GM10266 (cell line): ENCODE data around the gene CNPY4.

Experiments
- DNase-seq: peaks from one replicate; pipeline ENCODE4 v3.0.0; 2012; ENCODE audit errors: extremely low spot score
- CTCF ChIP-seq: IDR thresholded peaks from 2 replicates; pipeline ENCODE4 v1.5.1; 2012; ENCODE audit warnings: mild to moderate bottlenecking, low read depth; ENCODE audit not compliant: control insufficient read depth, insufficient read depth; ENCODE audit errors: missing control alignments

CNPY4 gene

GRCh38 chr7:100158229-100159098 is 39.0 kb downstream of the CNPY4 start, which contains the start of gene TRAPPC14:
Gene TRAPPC14, minus strand, starts transcription at chr7:100158723. Its CDS starts 224 bp downstream, at chr7:100158499.
- peak; percentile 97 for DNase-seq
- TF ChIP-seq CTCF = no peak

GRCh38 chr7:100159099-100159623 is 39.7 kb downstream of the CNPY4 start:
- DNase-seq = no peak
- TF ChIP-seq CTCF = no peak

GRCh38 chr7:100160067-100160466 is 40.6 kb downstream of the CNPY4 start:
- no peak for DNase-seq
- TF ChIP-seq CTCF = no peak

- no peak for TF ChIP-seq CTCF
- DNase-seq = no peak
These were observed 43.6 kb downstream of the CNPY4 start for GRCh38 chr7:100163006-100163531.

GRCh38 chr7:100163871-100164270 is 44.4 kb downstream of the CNPY4 start:
- TF ChIP-seq CTCF = no peak
- no peak for DNase-seq

- TF ChIP-seq CTCF = no peak
- peak; percentile 9 for DNase-seq
These were observed 47.0 kb downstream of the CNPY4 start for GRCh38 chr7:100166317-100166940.
